ENCODE measurements around the gene CFTR.

DNA sequence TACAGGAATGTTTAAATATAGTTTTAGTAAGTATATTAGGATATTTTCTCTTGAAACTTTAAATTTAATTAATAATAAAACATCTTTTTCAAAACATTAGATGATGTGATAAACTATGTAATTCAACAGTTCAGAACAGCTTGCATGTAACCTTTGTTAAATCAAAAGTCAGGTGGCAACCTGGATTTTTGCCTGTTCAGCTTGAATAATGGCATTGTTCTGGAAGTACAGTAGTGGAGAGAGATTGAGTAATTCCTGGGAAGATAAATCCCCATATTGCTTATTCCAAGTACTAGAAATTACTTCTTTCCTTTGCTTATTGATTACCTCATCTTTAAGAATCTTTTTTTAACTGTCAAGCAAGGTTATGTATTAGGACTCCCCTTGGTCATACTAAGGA is 20.1 kb upstream of the CFTR start:
- TF ChIP-seq CTCF (IDR thresholded peaks at IDR 0.05; ENCODE audit: borderline replicate concordance, extremely low read depth, low read length, poor library complexity, severe bottlenecking) (no peak), EZH2 (IDR thresholded peaks at IDR 0.05; ENCODE audit: borderline replicate concordance, low read depth, low read length, severe bottlenecking) (no peak)

Measured in DND-41 (cell line).